K562 (cell line): ENCODE results near the gene SMCHD1. TPM values are rescaled to one million over a fixed set of nuclear protein-coding genes. Genes with fewer than 3 reads are reported as not detected.

Source experiments
- BCL6 ChIP-seq: fragments of 250-450 bp; sonication (Bioruptor Pico); IDR thresholded peaks from 2 replicates; pipeline ENCODE4 v1.4.0; 2020
- CBX8 ChIP-seq: fragments of 200-600 bp; sonication (generic); IDR thresholded peaks from 2 replicates; pipeline ENCODE4 v1.6.1; 2012; ENCODE audit warnings: borderline replicate concordance, mixed run types, low read depth, mild to moderate bottlenecking, moderate library complexity, mixed read lengths, low read length, control low read depth, inconsistent platforms; ENCODE audit not compliant: poor library complexity, severe bottlenecking; ENCODE audit errors: extremely low read depth
- ELF4 ChIP-seq: fragments of 450-650 bp; formaldehyde crosslinking; IDR thresholded peaks from 2 replicates; pipeline ENCODE4 v1.4.0; 2022; ENCODE audit warnings: missing genetic modification characterization
- GTF2B ChIP-seq: IDR thresholded peaks from 2 replicates; pipeline ENCODE4 v1.6.1; 2011; ENCODE audit not compliant: insufficient read length; ENCODE audit errors: extremely low read depth
- HDAC3 ChIP-seq: fragments of 450-650 bp; IDR thresholded peaks from 2 replicates; pipeline ENCODE4 v1.6.1; 2018; ENCODE audit warnings: borderline replicate concordance, mild to moderate bottlenecking, moderate library complexity; ENCODE audit not compliant: partially characterized antibody
- HEY1 ChIP-seq: fragments of 250-450 bp; sonication (Bioruptor Pico); IDR thresholded peaks from 2 replicates; pipeline ENCODE4 v1.5.0; 2020; ENCODE audit warnings: mild to moderate bottlenecking, moderate library complexity, borderline replicate concordance
- HNRNPK ChIP-seq: fragments of 200-400 bp; formaldehyde crosslinking; IDR thresholded peaks from one replicate; pipeline ENCODE4 v1.6.1; 2018; ENCODE audit warnings: mild to moderate bottlenecking, low read depth, low read length; ENCODE audit not compliant: poor library complexity, severe bottlenecking
- L3MBTL2 ChIP-seq: fragments of 450-650 bp; IDR thresholded peaks from 2 replicates; pipeline ENCODE4 v1.6.1; 2016; ENCODE audit warnings: mild to moderate bottlenecking, moderate library complexity
- LCOR ChIP-seq: sonication (generic); formaldehyde crosslinking; IDR thresholded peaks from 2 replicates; pipeline ENCODE4 v1.8.0; 2022; ENCODE audit warnings: mild to moderate bottlenecking, missing genetic modification reagents
- LEF1 ChIP-seq: fragments of 450-650 bp; IDR thresholded peaks from 2 replicates; pipeline ENCODE4 v1.6.1; 2016; ENCODE audit warnings: mild to moderate bottlenecking
- PHB2 ChIP-seq: fragments of 450-650 bp; IDR thresholded peaks from 2 replicates; pipeline ENCODE4 v1.6.1; 2017; ENCODE audit warnings: low read depth
- RBM14 ChIP-seq: fragments of 200-400 bp; formaldehyde crosslinking; IDR thresholded peaks from 2 replicates; pipeline ENCODE4 v1.6.1; 2018; ENCODE audit warnings: low read depth, mild to moderate bottlenecking, low read length, moderate library complexity, borderline replicate concordance; ENCODE audit not compliant: insufficient read depth
- SAP30 ChIP-seq: fragments of 200-600 bp; sonication (generic); IDR thresholded peaks from 2 replicates; pipeline ENCODE4 v1.6.1; 2012; ENCODE audit warnings: borderline replicate concordance, low read depth, mild to moderate bottlenecking, moderate library complexity, low read length, control low read depth, inconsistent platforms; ENCODE audit not compliant: insufficient read depth, poor library complexity, severe bottlenecking
- SMARCE1 ChIP-seq: fragments of 450-650 bp; IDR thresholded peaks from 2 replicates; pipeline ENCODE4 v1.7.1; 2016; ENCODE audit warnings: mild to moderate bottlenecking
- TBL1XR1 ChIP-seq, 2 experiments: IDR thresholded peaks; 2 replicates each; pipeline ENCODE4 v1.6.1; 2012; ENCODE audit warnings: improper control_type of control experiment in 2 of 2, low read length in 2 of 2, mild to moderate bottlenecking in 1 of 2
- ZEB2 ChIP-seq: fragments of 450-650 bp; IDR thresholded peaks from 2 replicates; pipeline ENCODE4 v1.6.1; 2016
- ZFX ChIP-seq: sonication (generic); formaldehyde crosslinking; IDR thresholded peaks from 2 replicates; pipeline ENCODE4 v1.8.0; 2022; ENCODE audit warnings: mild to moderate bottlenecking, missing genetic modification reagents, moderate library complexity
- ZNF224 ChIP-seq: sonication (generic); formaldehyde crosslinking; IDR thresholded peaks from 2 replicates; pipeline ENCODE4 v1.8.0; 2022; ENCODE audit warnings: mild to moderate bottlenecking, missing genetic modification reagents
- ZNF282 ChIP-seq: sonication (generic); formaldehyde crosslinking; IDR thresholded peaks from 2 replicates; pipeline ENCODE4 v1.8.1; 2023; ENCODE audit warnings: missing genetic modification reagents
- ZNF398 ChIP-seq: fragments of 250-450 bp; sonication (Bioruptor Pico); IDR thresholded peaks from 2 replicates; pipeline ENCODE4 v1.8.0; 2021; ENCODE audit warnings: moderate library complexity, mild to moderate bottlenecking, inconsistent platforms
- ZNF583 ChIP-seq: fragments of 250-450 bp; sonication (Bioruptor Pico); IDR thresholded peaks from 2 replicates; pipeline ENCODE4 v1.4.0; 2020
- ZNF695 ChIP-seq: fragments of 450-650 bp; formaldehyde crosslinking; IDR thresholded peaks from 2 replicates; pipeline ENCODE4 v1.4.0; 2020; ENCODE audit warnings: mild to moderate bottlenecking, moderate library complexity
- ZNF707 ChIP-seq: fragments of 250-450 bp; sonication (Bioruptor Pico); conservative IDR thresholded peaks from 2 replicates; pipeline ENCODE4 v1.8.0; 2022; ENCODE audit warnings: inconsistent platforms, mild to moderate bottlenecking, moderate library complexity
- ZNF77 ChIP-seq: fragments of 250-450 bp; sonication (Bioruptor Pico); IDR thresholded peaks from 2 replicates; pipeline ENCODE4 v1.5.0; 2020
- polyA plus RNA-seq, 8 experiments: library from polyadenylated mRNA; depleted of rRNA in 4 of 8; stranded (reverse) in 5 of 8; unstranded in 3 of 8; fragments of >200 nt; fragmentation: Nextera tagmentation in 2 of 8; fragmentation: Illumina TruSeq in 1 of 8; extraction: Ambion mirVana in 2 of 8; extraction: Trizol in 1 of 8; gene quantifications; 2 replicates each; pipeline versions ENCODE4 v1.2.1 to v1.2.3, GENCODE V29; 2011 to 2014; ENCODE audit warnings: inconsistent platforms in 1 of 8, missing spikeins in 1 of 8
- total RNA-seq, 7 experiments: library from RNA; depleted of rRNA in 6 of 7; stranded (reverse); fragments of >200 nt in 6 of 7; fragmentation: Illumina TruSeq in 2 of 7; extraction: Trizol in 2 of 7; gene quantifications; 2 replicates each; pipeline versions ENCODE4 v1.2.1 to v1.2.3, GENCODE V29; 2011 to 2021; ENCODE audit warnings: low replicate concordance in 1 of 7
- TF ChIP-seq, protein P1 (sequence below): fragments of 450-650 bp; IDR thresholded peaks from 2 replicates; pipeline ENCODE4 v1.6.1; 2016; ENCODE audit warnings: antibody characterized with exemption
- TF ChIP-seq, protein P2 (sequence below): fragments of 250-450 bp; sonication (Bioruptor Pico); IDR thresholded peaks from 2 replicates; pipeline ENCODE4 v1.8.0; 2022; ENCODE audit warnings: moderate library complexity, mild to moderate bottlenecking, inconsistent platforms

Gene SMCHD1
- total and polyA plus RNA-seq, 9 of the 15 experiments (the other 6 are each of a cell fraction or from before 2014, with no cell fraction given): 6.3 to 144 (median 72.7) TPM

DNA sequence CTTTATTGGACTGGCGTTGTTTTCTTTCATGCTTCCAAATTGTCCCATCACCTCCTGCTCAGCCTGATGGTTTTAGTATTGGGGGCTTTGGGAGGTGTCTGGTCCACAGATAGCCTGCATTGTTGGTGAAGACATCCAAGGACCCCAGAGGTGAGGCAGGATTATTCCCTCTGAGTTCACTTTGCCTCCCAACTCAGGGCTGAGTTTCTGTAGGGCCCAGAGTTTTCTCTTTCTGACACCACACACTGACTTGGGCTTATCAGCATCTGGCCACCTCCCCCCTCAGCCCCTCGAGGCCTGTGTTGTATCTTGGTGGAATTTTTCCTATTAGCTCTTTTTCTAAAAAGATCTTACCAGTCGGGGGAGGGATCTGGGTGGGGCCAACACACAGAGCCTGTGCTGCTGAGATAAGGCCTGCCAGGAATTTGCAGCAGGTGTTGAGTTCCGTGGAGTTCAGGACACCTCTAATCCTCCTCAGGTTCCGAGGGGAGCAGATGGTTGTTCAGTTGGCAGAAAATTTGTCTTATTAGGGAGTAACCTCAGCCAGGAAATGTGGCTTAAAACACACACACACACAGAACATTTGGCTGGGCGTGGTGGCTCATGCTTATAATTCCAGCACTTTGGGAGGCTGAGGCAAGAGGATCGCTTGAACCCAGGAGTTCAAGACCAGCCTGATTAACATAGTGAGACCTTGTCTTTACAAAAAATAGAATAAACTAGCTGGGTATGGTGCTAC lies 198.6 kb downstream of the SMCHD1 start (continued):
- no peak for TF ChIP-seq SAP30
- TF ChIP-seq ZNF282 (CRISPR knock-in tag): no peak
- TF ChIP-seq, protein P1, sequence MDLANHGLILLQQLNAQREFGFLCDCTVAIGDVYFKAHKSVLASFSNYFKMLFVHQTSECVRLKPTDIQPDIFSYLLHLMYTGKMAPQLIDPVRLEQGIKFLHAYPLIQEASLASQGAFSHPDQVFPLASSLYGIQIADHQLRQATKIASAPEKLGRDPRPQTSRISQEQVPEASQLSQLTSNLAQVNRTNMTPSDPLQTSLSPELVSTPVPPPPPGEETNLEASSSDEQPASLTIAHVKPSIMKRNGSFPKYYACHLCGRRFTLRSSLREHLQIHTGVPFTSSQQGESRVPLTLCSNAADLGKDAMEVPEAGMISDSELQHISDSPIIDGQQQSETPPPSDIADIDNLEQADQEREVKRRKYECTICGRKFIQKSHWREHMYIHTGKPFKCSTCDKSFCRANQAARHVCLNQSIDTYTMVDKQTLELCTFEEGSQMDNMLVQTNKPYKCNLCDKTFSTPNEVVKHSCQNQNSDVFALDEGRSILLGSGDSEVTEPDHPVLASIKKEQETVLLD: peak; percentile 45
- TF ChIP-seq HDAC3: peak; percentile 93
- TF ChIP-seq LCOR (CRISPR knock-in tag): peak; percentile 91
- no peak for TF ChIP-seq ZNF77 (CRISPR knock-in tag)
- TF ChIP-seq ZNF224: no peak
- peak; percentile 96 for TF ChIP-seq LEF1
- no peak for TF ChIP-seq CBX8
- no peak for TF ChIP-seq ZNF695 (CRISPR knock-in tag)
- peak; percentile 75 for TF ChIP-seq L3MBTL2
- TF ChIP-seq RBM14: no peak
- no peak for TF ChIP-seq GTF2B
- no peak for TF ChIP-seq HNRNPK
- 0 out of 2 replicates have a peak, but pooled peaks have one; percentile 46 for TF ChIP-seq ELF4 (CRISPR knock-in tag)
- peak; percentile 68 for TF ChIP-seq ZFX (CRISPR knock-in tag)
- peak; percentile 98 for TF ChIP-seq SMARCE1
- TF ChIP-seq ZNF707 (CRISPR knock-in tag): no peak
- no peak for TF ChIP-seq ZNF398 (CRISPR knock-in tag)
- TF ChIP-seq ZEB2: peak; percentile 99
- TF ChIP-seq PHB2: peak; percentile 91
- TF ChIP-seq TBL1XR1 (IDR thresholded peaks at IDR 0.05; ENCODE audit: low read length in 2 of 2): peak; percentile 40 to 96
- TF ChIP-seq ZNF583 (CRISPR knock-in tag): no peak
- TF ChIP-seq, protein P2, sequence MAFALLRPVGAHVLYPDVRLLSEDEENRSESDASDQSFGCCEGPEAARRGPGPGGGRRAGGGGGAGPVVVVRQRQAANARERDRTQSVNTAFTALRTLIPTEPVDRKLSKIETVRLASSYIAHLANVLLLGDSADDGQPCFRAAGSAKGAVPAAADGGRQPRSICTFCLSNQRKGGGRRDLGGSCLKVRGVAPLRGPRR (CRISPR knock-in tag): no peak
- TF ChIP-seq BCL6 (CRISPR knock-in tag): no peak
- peak; percentile 19; the same call in 1 of the 2 replicates for TF ChIP-seq HEY1 (CRISPR knock-in tag)
